ENCODE results near the gene NRARP.

DNA sequence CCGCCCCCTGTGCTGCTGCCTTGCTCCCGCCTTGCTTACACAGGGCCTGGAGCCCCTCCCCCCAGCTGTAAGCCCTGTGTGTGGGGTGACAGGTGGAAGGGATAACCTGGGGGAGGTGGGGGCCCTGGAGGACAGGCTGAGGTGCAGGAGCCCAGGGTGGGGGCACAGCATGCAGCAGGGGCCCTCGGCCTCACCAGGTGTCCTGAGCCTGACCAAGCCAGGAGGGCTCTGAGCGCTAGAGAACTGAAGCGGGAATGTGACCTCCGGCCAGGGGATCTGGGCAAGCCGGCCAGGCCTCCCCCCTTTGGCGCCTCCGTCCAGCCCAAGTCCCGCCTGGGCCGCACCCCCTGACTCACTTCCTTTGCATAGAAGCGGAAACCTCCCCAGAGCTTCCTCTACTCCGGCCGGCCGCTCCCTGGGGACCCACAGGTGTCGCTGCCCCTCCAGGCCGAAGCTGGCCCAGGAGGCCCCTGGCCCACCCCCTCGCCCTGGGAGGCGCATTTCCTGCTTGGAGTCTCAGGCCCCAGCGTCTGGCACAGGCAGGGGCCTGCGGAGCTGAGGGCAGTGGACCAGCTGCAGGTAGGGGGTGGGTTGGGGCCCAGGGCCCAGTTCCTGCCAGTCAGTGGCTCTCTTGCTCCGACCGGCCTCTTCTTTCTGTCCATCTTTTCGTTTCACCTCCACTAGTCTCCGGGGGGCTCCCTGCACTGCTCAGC, 24.6 kb downstream of the NRARP start, which contains the start of gene TOR4A:
- TF ChIP-seq YY1 (IDR thresholded peaks at IDR 0.05; ENCODE audit: insufficient read depth, insufficient replicate concordance, low read depth, low read length): peak; percentile 65
- TF ChIP-seq, protein P1, sequence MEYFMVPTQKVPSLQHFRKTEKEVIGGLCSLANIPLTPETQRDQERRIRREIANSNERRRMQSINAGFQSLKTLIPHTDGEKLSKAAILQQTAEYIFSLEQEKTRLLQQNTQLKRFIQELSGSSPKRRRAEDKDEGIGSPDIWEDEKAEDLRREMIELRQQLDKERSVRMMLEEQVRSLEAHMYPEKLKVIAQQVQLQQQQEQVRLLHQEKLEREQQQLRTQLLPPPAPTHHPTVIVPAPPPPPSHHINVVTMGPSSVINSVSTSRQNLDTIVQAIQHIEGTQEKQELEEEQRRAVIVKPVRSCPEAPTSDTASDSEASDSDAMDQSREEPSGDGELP (IDR thresholded peaks at IDR 0.05; ENCODE audit: borderline replicate concordance, low read depth): peak; percentile 79
- TF ChIP-seq POLR2AphosphoS5 (IDR thresholded peaks at IDR 0.05; ENCODE audit: low read depth, low read length): peak; percentile 78
- no peak for TF ChIP-seq CENPX (CRISPR knock-in tag; IDR thresholded peaks at IDR 0.05)
- TF ChIP-seq SETDB1 (CRISPR knock-in tag; IDR thresholded peaks at IDR 0.05; ENCODE audit: borderline replicate concordance): no peak
